IMR-90 (cell line): Measurements from ENCODE around the gene EIF6. TPM values are rescaled to one million over a fixed set of nuclear protein-coding genes. Genes with fewer than 3 reads are reported as not detected.

Experiments
- ATAC-seq: fragments of 200-7000 bp; cut with Tn5 transposase; 2 replicates; pipeline ENCODE4 v1.9.1; 2020; ENCODE audit warnings: low read depth, mild to moderate bottlenecking, moderate library complexity
- BruUV-seq: library from RNA; stranded (reverse); fragments of 400-500 nt; replicated peaks from 2 replicates; lab custom pipeline; 2021; lab: Mats Ljungman, UMichigan
- CTCF ChIA-PET: fragments of 300-600 bp; formaldehyde crosslinking; extraction: SDS; loops from one replicate; lab custom pipeline; 2021; ENCODE audit warnings: antibody characterized with exemption; lab: Yijun Ruan, JAX
- POLR2A ChIA-PET: fragments of 300-600 bp; sonication (Branson Sonifier 250); formaldehyde crosslinking; loops from one replicate; lab custom pipeline; 2022; ENCODE audit warnings: antibody characterized with exemption; ENCODE audit not compliant: unreplicated experiment; lab: Charles Lee
- DNase-seq: peaks from one replicate; pipeline ENCODE4 v3.0.0; 2013
- H2AFZ ChIP-seq: replicated peaks from 2 replicates; pipeline ENCODE3; 2013; ENCODE audit warnings: low read length, mild to moderate bottlenecking; ENCODE audit not compliant: poor library complexity
- H2AK5ac ChIP-seq: 2 replicates; pipeline ENCODE4 v1.6.1; 2013; ENCODE audit warnings: low read depth, low read length, inconsistent platforms
- H2AK9ac ChIP-seq: replicated peaks from 2 replicates; pipeline ENCODE3; 2013; ENCODE audit warnings: mild to moderate bottlenecking, low read depth, low read length, moderate library complexity; ENCODE audit not compliant: poor library complexity
- H2BK120ac ChIP-seq: 2 replicates; pipeline ENCODE4 v1.6.1; 2013; ENCODE audit warnings: low read depth, low read length, inconsistent platforms
- H2BK15ac ChIP-seq: 3 replicates; pipeline ENCODE4 v1.6.1; 2013; ENCODE audit warnings: low read depth, low read length, inconsistent platforms
- H2BK20ac ChIP-seq: 2 replicates; pipeline ENCODE4 v1.6.1; 2013; ENCODE audit warnings: low read depth, mild to moderate bottlenecking, inconsistent platforms, low read length, moderate library complexity
- H2BK5ac ChIP-seq: 2 replicates; pipeline ENCODE4 v1.6.1; 2013; ENCODE audit warnings: mild to moderate bottlenecking, low read depth, low read length, inconsistent platforms; ENCODE audit not compliant: poor library complexity, severe bottlenecking
- H3K14ac ChIP-seq: replicated peaks from 2 replicates; pipeline ENCODE4 v1.6.1; 2013; ENCODE audit warnings: low read depth, low read length, inconsistent platforms
- H3K18ac ChIP-seq: 2 replicates; pipeline ENCODE4 v1.6.1; 2013; ENCODE audit warnings: low read depth, low read length, control low read depth
- H3K23ac ChIP-seq: 2 replicates; pipeline ENCODE4 v1.6.1; 2013; ENCODE audit warnings: low read depth, low read length, inconsistent platforms
- H3K27ac ChIP-seq: 2 replicates; pipeline ENCODE4 v1.5.1; 2013; ENCODE audit warnings: mild to moderate bottlenecking, control low read depth, low read length; ENCODE audit not compliant: insufficient read depth
- H3K27me3 ChIP-seq: 2 replicates; pipeline ENCODE4 v1.6.1; 2013; ENCODE audit warnings: low read length; ENCODE audit not compliant: control insufficient read depth, insufficient read depth
- H3K36me3 ChIP-seq: 2 replicates; pipeline ENCODE4 v1.6.1; 2013; ENCODE audit warnings: low read length, mixed read lengths; ENCODE audit not compliant: control insufficient read depth, insufficient read depth
- H3K4ac ChIP-seq: 2 replicates; pipeline ENCODE4 v1.6.1; 2013; ENCODE audit warnings: low read depth, low read length, inconsistent platforms
- H3K4me1 ChIP-seq: 2 replicates; pipeline ENCODE4 v1.6.1; 2013; ENCODE audit warnings: low read length, mixed read lengths; ENCODE audit not compliant: control insufficient read depth, insufficient read depth
- H3K4me2 ChIP-seq: 2 replicates; pipeline ENCODE4 v1.6.1; 2013; ENCODE audit warnings: low read depth, mild to moderate bottlenecking, control low read depth, low read length, moderate library complexity
- H3K4me3 ChIP-seq: 2 replicates; pipeline ENCODE4 v1.5.1; 2013; ENCODE audit warnings: low read depth, mild to moderate bottlenecking, control low read depth, low read length, moderate library complexity; ENCODE audit not compliant: insufficient read depth
- H3K56ac ChIP-seq: 2 replicates; pipeline ENCODE4 v1.6.1; 2013; ENCODE audit warnings: low read length, inconsistent platforms; ENCODE audit not compliant: insufficient read depth; ENCODE audit errors: extremely low read depth
- H3K79me1 ChIP-seq, 2 experiments: 2 replicates each; pipeline ENCODE4 v1.6.1; 2013; ENCODE audit warnings: low read length in 2 of 2, inconsistent platforms in 1 of 2, low read depth in 1 of 2
- H3K9ac ChIP-seq: 2 replicates; pipeline ENCODE4 v1.6.1; 2013; ENCODE audit warnings: low read depth, low read length, control low read depth
- H3K9me1 ChIP-seq: 2 replicates; pipeline ENCODE4 v1.6.1; 2013; ENCODE audit warnings: low read length, inconsistent platforms; ENCODE audit not compliant: insufficient read depth
- H3K9me3 ChIP-seq: 2 replicates; pipeline ENCODE4 v1.6.1; 2013; ENCODE audit warnings: low read length; ENCODE audit not compliant: control insufficient read depth, insufficient read depth
- H4K20me1 ChIP-seq: 2 replicates; pipeline ENCODE4 v1.6.1; 2013; ENCODE audit warnings: low read length, inconsistent platforms; ENCODE audit not compliant: insufficient read depth
- H4K5ac ChIP-seq: 2 replicates; pipeline ENCODE4 v1.6.1; 2013; ENCODE audit warnings: mild to moderate bottlenecking, low read depth, low read length, control low read depth
- H4K8ac ChIP-seq, 2 experiments: 2 replicates each; pipeline ENCODE4 v1.6.1; 2013; ENCODE audit warnings: low read depth in 2 of 2, low read length in 2 of 2, control low read depth in 1 of 2, inconsistent platforms in 1 of 2
- H4K91ac ChIP-seq: 2 replicates; pipeline ENCODE4 v1.6.1; 2013; ENCODE audit warnings: low read depth, low read length, inconsistent platforms; ENCODE audit not compliant: insufficient read depth
- BHLHE40 ChIP-seq: fragments of 150-350 bp; IDR thresholded peaks from 2 replicates; pipeline ENCODE4 v1.6.1; 2016; ENCODE audit warnings: mild to moderate bottlenecking, low read depth, low read length
- CHD1 ChIP-seq: IDR thresholded peaks from 2 replicates; pipeline ENCODE4 v1.6.1; 2012; ENCODE audit warnings: low read depth, low read length, improper control_type of control experiment
- CTCF ChIP-seq: conservative IDR thresholded peaks from 2 replicates; pipeline ENCODE4 v1.5.1; 2012; ENCODE audit warnings: mild to moderate bottlenecking, low read depth, low read length, improper control_type of control experiment
- FOS ChIP-seq: fragments of 150-350 bp; IDR thresholded peaks from 2 replicates; pipeline ENCODE4 v1.6.1; 2016; ENCODE audit warnings: low read depth, low read length
- MAFK ChIP-seq: IDR thresholded peaks from 2 replicates; pipeline ENCODE4 v1.6.1; 2012; ENCODE audit warnings: low read depth, low read length, improper control_type of control experiment
- MAZ ChIP-seq: IDR thresholded peaks from 2 replicates; pipeline ENCODE4 v1.6.1; 2012; ENCODE audit warnings: low read depth, mild to moderate bottlenecking, low read length, improper control_type of control experiment, moderate library complexity, borderline replicate concordance
- MXI1 ChIP-seq: IDR thresholded peaks from 2 replicates; pipeline ENCODE4 v1.6.1; 2012; ENCODE audit warnings: low read depth, mild to moderate bottlenecking, low read length, moderate library complexity, borderline replicate concordance
- NFE2L2 ChIP-seq: fragments of 150-350 bp; IDR thresholded peaks from 2 replicates; pipeline ENCODE4 v1.6.1; 2016; ENCODE audit warnings: low read depth, mild to moderate bottlenecking, low read length
- POLR2A ChIP-seq: IDR thresholded peaks from 2 replicates; pipeline ENCODE4 v1.6.1; 2012; ENCODE audit warnings: mild to moderate bottlenecking, low read depth, low read length
- RAD21 ChIP-seq: IDR thresholded peaks from 2 replicates; pipeline ENCODE4 v1.6.1; 2012; ENCODE audit warnings: low read length, improper control_type of control experiment
- RCOR1 ChIP-seq: IDR thresholded peaks from 2 replicates; pipeline ENCODE4 v1.6.1; 2012; ENCODE audit warnings: mild to moderate bottlenecking, low read length, improper control_type of control experiment; ENCODE audit not compliant: insufficient replicate concordance
- RFX5 ChIP-seq: IDR thresholded peaks from 2 replicates; pipeline ENCODE4 v1.8.0; 2012; ENCODE audit warnings: low read depth, mild to moderate bottlenecking, low read length, moderate library complexity
- WGBS, 2 experiments: methylation state at CpG; one replicate each; pipeline versions ENCODE4 v1.1.5 to v1.1.7; 2013; ENCODE audit warnings: missing lambda C conversion rate in 2 of 2; ENCODE audit not compliant: insufficient read length in 1 of 2; ENCODE audit errors: extremely low coverage in 2 of 2; 5-methylcytosine and 5-hydroxymethylcytosine counted together
- dilution Hi-C: fragments of 300-500 bp; cut with HindIII; formaldehyde crosslinking; loops from one replicate; pipeline ENCODE4 v1.14.3; 2018; ENCODE audit warnings: low sequenced_read_pairs; ENCODE audit not compliant: unreplicated experiment
- in situ Hi-C: fragments of 300-500 bp; cut with MboI; formaldehyde crosslinking; loops from 3 replicates; pipeline ENCODE4 v1.14.3; 2019; ENCODE audit warnings: low sequenced_read_pairs, inconsistent platforms, mixed read lengths
- intact Hi-C: fragments of 100-400 bp; cut with micrococcal nuclease; formaldehyde crosslinking; loops from 2 replicates; pipeline ENCODE4 v1.10.0; 2022
- polyA plus RNA-seq, 3 experiments: library from polyadenylated mRNA; depleted of rRNA; stranded (reverse); fragments of >200 nt; gene quantifications; 2 replicates each; pipeline ENCODE4 v1.2.3, GENCODE V29; 2012; ENCODE audit warnings: low replicate concordance in 1 of 3
- total RNA-seq: library from RNA; depleted of rRNA; stranded (reverse); fragments of >200 nt; gene quantifications from 2 replicates; pipeline ENCODE4 v1.2.3, GENCODE V29; 2012
- TF ChIP-seq, protein P1 (sequence below): fragments of 150-350 bp; IDR thresholded peaks from 2 replicates; pipeline ENCODE4 v1.6.1; 2017; ENCODE audit warnings: mild to moderate bottlenecking, antibody characterized with exemption, low read length, low read depth
- TF ChIP-seq, protein P2 (sequence below): fragments of 150-350 bp; IDR thresholded peaks from 2 replicates; pipeline ENCODE4 v1.6.1; 2016; ENCODE audit warnings: low read depth, mild to moderate bottlenecking, low read length, moderate library complexity, borderline replicate concordance

The EIF6 gene
- total and polyA plus RNA-seq, 2 of the 4 experiments (the other 2 are of a cell fraction) = 215 to 227 TPM

DNA sequence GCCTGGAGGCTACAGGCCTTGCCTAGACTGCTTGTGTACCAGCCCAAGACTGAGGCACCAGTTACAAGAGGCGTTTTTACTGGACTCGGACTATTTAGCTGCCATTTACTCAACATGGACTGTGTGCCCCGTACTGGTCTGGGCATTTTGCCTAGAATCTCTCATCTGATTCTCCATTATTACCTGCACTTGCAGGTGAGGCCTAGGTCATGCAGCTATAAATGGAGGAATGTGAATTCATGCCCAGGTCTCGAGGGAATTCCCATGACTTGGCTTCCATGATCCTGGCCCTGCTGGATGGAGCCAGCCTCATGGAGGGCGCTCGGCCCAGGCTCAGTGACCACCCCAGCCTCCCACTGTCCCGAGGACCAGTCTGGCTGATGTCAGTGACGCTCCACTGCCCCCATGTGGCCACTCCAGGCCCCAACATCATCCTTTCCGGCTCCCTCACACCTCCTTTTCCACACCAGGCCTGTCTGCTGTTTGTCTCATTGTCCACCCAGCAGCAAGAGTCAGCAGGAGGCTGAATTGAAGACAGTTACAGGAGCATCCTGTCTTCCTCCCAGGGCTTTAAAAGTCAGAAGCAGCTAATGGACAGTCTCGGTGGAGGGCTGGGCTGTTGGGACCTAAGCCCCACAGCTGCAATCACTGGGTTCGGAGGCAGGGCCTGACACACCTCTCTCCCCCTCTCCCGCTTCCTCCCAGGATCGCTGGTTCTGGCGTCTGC is 15.4 kb downstream of the EIF6 start:
- in situ Hi-C loops = loop anchor here (5.0 to 25.0 kb wide), 2 partner anchors 122 to 407 kb away; partner anchors contain the start of genes EDEM2 and GGT7
- ATAC-seq (peak; percentile 84), DNase-seq (peak; percentile 62)
- H3K18ac ChIP-seq = no peak overlapping the region
- no peaks in the 10 kb centered on the region for H3K27me3 ChIP-seq
- no peaks in the 10 kb centered on the region for H3K9me3 ChIP-seq
- no peaks in the 10 kb centered on the region for H3K4me1 ChIP-seq
- H3K27ac ChIP-seq = no peak overlapping the region
- peak overlapping the region; percentile 0 for H2AFZ ChIP-seq
- H2AK5ac ChIP-seq = no peak overlapping the region; the same call in 1 of the 2 replicates
- H3K56ac ChIP-seq = no peak overlapping the region
- intact Hi-C loops = loop anchor here (1.0 to 2.0 kb wide), 4 partner anchors 60 to 435 kb away; no protein-coding TSS in a partner anchor
- no peak overlapping the region for H3K4me3 ChIP-seq
- no peak overlapping the region for H3K9ac ChIP-seq
- no peak overlapping the region for H2BK5ac ChIP-seq
- no peak overlapping the region for H3K4ac ChIP-seq
- no TSS peak for BruUV-seq
- H4K8ac ChIP-seq = no peak overlapping the region
- no peak overlapping the region for H3K23ac ChIP-seq
- H2BK15ac ChIP-seq = no peak overlapping the region
- no peaks in the 10 kb centered on the region; the same call in 1 of the 2 replicates for H3K9me1 ChIP-seq
- WGBS, 2 experiments = 47% methylated on average over 6 of the region's 14 CpGs; no CpG with 5 or more reads in 1 of the 2 experiments
- H2AK9ac ChIP-seq = peak overlapping the region; percentile 25
- H4K91ac ChIP-seq = no peak overlapping the region
- H4K5ac ChIP-seq = no peak overlapping the region
- 0 out of 2 replicates have a peak, but pooled peaks cover 5% of the 10 kb centered on the region for H4K20me1 ChIP-seq
- no peak overlapping the region for H3K14ac ChIP-seq
- H2BK120ac ChIP-seq = no peak overlapping the region
- no peak overlapping the region for H3K4me2 ChIP-seq
- H2BK20ac ChIP-seq = no peak overlapping the region
- POLR2A ChIA-PET = no interaction called here
- dilution Hi-C loops = no loop called here
- CTCF ChIA-PET = interaction anchor here (0.6 to 1.6 kb wide), 2 partner anchors 124 kb away, joined by 3 to 6 read pairs; no protein-coding TSS in a partner anchor
- peaks cover 0 to 19% of the 10 kb centered on the region in 2 experiments; a peak in 2 of 4 replicates for H3K79me1 ChIP-seq
- H3K36me3 ChIP-seq = peaks cover 31% of the 10 kb centered on the region
- TF ChIP-seq RCOR1 (no peak), POLR2A (no peak), NFE2L2 (no peak), MAFK (no peak), CTCF (peak; percentile 79), CHD1 (no peak), BHLHE40 (no peak), RFX5 (no peak), FOS (no peak), RAD21 (peak; percentile 89), MXI1 (no peak), MAZ (no peak)
- TF ChIP-seq, protein P1, sequence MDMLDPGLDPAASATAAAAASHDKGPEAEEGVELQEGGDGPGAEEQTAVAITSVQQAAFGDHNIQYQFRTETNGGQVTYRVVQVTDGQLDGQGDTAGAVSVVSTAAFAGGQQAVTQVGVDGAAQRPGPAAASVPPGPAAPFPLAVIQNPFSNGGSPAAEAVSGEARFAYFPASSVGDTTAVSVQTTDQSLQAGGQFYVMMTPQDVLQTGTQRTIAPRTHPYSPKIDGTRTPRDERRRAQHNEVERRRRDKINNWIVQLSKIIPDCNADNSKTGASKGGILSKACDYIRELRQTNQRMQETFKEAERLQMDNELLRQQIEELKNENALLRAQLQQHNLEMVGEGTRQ = no peak
- TF ChIP-seq, protein P2, sequence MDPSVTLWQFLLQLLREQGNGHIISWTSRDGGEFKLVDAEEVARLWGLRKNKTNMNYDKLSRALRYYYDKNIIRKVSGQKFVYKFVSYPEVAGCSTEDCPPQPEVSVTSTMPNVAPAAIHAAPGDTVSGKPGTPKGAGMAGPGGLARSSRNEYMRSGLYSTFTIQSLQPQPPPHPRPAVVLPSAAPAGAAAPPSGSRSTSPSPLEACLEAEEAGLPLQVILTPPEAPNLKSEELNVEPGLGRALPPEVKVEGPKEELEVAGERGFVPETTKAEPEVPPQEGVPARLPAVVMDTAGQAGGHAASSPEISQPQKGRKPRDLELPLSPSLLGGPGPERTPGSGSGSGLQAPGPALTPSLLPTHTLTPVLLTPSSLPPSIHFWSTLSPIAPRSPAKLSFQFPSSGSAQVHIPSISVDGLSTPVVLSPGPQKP = no peak
